Right lung (tissue), 5 donors: Measurements from ENCODE around the gene TNS3. TPM values are rescaled to one million over a fixed set of nuclear protein-coding genes. Genes with fewer than 3 reads are reported as not detected.

ENCODE experiments used
- DNase-seq, 2 donors: peaks; one replicate each; pipeline ENCODE4 v3.0.0-alpha.2; 2013
- polyA plus RNA-seq, 5 donors: library from polyadenylated mRNA; unstranded; fragments of 120-200 nt; gene quantifications; one replicate each; pipeline versions ENCODE4 v1.2.1 to v1.2.3, GENCODE V29; 2013; ENCODE audit warnings: inconsistent platforms in 1 of 5, low replicate concordance in 1 of 5; ENCODE audit not compliant: insufficient read length in 5 of 5, insufficient read depth in 1 of 5

Gene TNS3
- polyA plus RNA-seq, 5 donors = 76.8 to 102 (median 95.4) TPM

DNA sequence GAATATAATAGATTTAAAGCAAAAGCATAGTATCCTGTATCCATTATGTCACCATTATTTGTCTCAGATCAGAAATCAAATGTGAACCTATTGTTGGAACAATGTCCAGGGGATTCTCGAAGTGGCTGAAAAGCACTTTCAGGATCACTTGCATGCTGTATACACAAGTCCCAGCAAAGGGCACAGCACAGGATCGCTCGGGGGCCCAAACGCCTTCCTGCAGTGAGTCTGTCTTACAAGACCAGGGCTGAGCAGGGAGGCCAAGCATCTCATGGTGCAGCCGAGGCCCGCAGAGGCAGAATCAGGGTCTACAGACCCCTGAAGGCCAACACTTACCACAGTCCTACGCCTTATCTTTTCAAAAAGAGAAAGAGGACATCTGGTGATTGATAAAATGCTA lies 92.3 kb downstream of the TNS3 start:
- no peak for DNase-seq

DNA sequence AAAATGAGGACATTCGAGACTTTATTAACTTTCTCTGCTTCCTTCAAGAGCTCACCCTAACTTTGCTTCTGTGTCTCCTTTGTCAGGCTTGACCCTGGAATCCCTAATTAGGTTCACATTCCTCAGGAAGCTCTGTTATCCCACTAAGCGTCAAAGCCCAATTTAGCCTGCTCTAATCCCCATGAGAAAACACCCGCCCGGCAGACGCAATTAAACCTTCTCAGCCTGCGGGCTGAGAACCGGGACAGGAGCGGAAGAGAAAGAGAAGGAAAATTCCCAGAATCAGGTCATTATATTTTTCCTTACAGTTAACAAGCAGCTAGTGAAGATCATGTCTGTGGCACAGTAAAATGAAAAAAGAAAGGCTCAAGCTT lies 93.0 kb downstream of the TNS3 start:
- DNase-seq = no peak

DNA sequence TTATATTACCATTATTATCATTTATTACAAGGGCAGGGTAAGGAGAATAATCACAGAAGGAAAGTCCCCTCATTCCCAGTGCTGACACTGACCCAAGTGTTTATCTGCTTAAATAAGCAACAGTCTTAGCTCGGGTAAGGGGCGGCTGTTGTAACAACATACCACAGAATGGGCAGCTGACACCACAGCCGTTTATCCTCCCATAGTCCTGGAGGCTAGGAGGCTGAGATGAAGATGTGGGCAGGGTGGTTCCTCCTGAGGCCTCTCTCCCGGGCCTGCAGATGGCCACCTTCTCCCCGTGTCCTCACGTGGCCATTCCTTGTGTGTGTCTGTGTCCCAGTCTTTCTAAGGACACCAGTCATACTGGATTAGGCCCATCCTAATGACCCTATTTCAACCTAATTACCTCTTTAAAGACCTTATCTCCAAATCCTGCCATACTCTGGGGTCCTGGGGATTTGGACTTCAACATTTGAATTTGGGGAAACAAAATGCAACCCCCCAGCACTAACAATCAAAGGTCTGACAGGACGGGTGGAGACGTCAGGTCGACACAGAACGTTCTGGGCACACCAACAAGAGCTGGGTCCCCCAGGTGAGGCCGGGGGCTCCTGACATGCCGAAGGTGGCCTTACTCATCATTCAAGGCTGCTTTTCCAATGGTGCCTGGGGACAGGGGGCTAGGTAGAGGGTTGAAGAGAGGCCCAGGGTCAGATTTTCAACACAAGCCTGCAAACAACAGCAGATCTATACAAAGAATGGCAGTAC lies 93.5 kb downstream of the TNS3 start:
- no peak for DNase-seq

DNA sequence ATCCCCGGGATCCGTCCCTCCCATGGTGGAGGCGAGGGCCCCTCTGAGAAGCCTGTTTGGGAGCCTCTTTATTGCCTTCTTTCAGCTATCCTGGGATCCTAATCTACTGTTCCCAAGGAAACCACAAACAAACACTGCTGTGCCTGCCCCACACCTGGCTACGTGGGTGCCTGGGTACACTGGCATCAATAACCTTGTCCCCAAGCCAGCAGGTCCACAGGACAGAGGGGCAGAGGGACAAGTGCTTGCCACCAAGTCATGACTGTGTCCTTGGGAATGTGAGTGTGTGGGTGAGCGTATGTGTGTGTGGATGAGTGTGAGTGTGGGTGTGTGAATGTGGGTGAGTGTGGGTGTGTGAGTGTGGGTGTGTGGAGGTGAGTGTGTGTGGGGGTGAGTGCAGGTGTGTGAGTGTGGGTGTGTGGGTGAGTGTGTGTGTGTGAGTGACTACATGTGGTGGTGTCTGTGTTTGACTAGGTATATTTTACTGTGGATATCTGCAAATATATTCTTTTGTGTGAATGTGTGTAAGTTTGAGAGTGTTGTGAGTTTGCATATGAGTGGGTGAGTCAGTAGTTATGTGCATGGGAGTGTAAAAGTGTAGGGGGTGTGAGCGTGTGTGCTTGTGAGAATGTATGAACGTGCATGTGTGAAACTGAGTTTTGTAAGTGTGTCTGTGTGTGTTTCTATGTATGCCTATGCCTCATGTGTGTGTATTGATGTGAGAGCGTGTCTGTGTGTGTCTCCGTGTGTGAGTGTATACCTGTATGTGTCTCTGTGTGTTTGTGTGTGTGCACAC lies 96.1 kb downstream of the TNS3 start:
- DNase-seq = no peak

DNA sequence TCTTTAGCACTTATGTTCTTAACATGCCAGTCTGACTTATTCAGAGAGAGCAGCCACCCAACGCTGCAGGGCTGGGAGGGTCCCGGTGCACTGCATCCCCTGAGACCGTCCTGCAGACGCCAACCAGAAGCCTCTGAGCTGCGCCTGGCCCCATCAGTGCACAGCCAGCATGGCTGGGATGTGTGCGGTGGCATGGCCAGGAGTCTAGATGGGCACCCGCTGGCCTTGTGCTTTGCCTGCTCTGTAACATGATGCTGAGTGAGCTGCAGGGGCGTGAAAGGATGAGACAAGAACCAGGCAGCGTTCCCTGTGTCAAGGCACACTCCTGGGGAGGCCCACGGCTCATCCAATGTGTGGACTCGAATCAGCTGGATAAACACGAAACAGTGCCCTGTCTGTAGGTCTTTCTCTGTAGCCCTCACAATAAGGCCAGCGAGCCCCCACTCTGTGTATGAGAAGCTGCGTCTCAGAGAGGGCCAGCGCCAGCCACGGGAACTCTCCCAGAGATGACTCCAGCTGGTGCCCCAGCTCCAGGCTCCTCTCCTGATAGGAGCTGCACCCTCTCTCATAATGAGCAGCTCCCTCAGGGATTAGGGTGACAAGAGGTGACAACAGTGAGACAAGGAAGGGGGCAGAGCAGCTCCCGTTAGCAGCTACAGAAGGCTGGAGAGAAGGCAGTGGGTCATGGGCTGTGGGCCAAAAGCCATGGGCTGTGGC lies 96.8 kb downstream of the TNS3 start:
- no peak for DNase-seq

DNA sequence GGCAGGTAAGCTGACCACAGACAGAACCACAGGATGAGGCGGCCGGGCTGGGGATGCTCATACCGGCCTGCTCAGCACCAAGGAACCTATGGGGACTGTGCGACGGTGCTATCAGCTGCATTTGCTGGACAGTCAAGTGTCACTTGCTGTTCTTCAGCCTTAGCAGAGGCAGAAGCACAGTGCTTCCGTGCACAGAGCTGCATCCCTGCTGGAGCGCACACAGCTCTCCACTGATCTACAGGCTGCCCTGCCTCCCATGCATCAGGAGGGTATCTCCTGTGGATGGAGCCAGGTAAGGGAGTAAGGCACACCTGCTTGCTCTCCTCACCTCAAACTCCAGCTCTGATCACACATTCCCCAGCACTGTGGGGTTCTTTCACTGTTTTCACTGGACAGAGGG lies 97.5 kb downstream of the TNS3 start:
- DNase-seq = no peak

DNA sequence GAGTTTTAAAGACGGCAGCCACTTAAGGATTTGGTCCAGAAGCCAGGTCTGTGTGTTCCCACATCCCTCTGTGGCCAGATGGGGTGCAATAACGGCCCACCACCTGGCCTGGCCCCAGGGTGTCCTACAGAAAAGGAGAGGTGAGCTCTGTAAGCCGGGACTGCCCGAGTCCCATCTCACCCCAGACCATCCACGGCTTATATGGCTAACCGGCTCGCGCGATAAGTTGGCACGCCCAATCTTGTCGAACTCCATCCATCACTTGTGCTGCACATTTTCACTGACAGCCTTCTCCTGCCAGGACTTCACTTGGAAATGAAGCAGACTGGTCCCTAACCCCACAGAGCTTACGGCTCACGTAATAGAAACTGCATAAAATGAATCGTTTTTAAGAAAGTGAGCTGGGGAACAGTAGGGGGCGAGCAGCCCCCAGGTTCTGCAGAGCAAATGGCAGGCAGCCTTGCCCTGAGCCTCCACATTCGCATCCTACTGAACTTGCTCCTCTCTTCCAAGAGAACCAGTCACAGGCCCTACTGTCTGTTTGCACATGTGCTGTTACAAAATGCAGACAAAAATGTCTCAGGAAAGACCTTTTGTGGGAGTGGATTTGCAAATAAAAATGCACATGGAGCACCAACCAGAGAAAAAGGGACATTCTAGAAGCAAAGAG lies 98.2 kb downstream of the TNS3 start:
- DNase-seq = no peak

DNA sequence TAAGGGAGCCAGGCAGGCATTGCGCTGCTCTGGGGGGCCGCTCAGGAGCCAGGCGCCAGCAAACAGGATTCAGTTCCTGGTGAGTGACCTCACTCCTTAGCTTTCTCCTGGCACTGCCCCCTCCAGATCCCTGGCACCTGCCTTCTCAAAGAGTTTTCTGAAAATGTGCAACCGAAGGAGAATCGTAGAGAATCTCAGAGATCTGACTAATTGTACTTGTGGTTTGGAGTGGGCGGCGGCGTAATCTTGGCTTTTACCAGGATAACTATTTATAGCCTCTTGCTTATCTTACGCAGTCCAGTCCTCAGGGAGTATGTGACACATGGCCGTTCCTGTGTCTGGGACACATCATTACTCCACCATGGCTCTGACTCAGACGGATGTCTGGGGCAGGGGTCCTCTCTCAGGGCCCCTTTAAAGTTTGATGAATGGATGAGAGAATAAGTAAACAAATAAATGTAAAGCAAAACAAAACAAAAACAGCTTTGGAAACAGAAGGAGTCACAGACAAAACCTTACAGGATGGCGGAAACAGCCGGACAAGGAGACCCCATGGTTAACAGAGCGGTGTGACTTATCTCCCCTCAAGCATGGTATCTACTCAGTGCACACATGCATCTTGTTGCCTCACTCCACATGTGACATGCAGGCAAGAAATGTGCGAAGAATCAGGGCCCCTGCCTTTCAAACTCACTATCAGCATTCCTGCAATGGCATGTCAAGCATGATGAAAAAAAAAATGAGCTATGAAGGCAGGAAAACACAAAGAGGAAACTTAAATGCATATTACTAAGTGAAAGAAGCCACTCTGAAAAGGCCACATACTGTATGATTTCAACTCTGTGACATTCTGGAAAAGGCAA lies 99.7 kb downstream of the TNS3 start:
- peak in 1 of 2 donors; percentile 56 for DNase-seq

DNA sequence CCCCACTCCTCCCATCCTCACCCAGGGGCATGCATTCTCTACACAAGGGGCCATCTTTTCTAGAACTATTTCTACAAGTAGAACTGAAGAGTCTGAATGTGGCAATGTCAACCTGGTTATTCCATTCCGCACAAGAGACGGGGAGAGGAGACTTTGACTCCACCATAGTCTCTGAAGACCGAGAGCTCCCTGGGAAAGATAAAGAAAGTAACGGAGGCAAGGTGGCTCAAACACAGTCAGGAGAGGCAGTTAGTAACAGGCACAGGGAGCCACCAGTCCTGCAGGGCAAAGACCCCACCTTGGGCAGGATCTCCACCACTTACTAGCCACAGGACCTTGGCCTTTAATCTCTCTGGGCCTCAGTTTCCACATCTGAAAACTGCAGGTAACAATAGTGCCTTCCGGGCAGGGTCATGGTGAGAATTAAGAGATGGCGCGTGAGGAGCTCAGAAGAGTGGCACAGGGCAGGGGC lies 100.3 kb downstream of the TNS3 start:
- no peak for DNase-seq

DNA sequence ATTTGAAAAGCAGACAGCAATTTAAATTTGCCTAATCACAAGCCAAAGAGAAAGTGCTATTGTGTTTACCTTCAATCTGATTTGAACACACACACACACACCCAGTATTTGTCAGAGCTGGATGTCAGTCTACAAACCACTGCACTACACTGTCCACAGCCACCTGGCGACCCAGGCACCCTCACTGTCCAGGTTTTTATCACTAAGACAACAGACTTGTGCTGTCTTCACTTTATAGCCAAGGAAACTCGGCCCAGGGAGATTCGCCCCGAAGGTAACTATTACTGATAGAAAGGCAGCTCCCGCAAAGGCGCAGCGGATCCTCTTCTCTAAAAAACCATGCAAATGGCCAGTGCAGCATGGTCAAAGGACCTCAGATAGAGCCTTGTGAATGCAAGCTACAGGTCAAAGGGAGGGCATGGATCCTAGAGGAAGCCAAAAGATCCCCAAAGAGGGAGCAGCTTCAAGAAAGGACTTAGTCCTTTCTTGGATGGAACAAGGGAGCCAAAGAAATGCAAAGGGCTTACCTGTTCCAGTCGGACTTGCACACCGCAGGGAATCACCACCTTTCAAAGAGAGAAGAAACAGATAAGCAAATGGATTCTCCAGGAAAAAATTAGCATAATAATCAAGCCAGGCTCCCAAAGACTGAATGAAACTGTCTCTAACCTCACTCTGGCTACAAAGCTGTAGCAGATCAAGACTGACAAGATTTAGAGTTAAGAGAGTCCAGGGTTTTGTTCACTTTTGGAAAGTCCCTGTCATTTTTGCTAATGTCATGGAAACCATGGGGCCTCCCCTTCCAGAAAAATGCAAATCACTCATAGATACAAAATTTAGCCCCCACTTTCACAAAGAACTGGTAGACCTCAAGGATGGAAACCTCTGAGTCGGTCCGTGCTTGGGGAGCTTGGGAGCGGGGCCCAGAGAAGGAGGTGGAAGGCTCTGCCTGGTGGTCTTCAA lies 101.1 kb downstream of the TNS3 start:
- DNase-seq = no peak

DNA sequence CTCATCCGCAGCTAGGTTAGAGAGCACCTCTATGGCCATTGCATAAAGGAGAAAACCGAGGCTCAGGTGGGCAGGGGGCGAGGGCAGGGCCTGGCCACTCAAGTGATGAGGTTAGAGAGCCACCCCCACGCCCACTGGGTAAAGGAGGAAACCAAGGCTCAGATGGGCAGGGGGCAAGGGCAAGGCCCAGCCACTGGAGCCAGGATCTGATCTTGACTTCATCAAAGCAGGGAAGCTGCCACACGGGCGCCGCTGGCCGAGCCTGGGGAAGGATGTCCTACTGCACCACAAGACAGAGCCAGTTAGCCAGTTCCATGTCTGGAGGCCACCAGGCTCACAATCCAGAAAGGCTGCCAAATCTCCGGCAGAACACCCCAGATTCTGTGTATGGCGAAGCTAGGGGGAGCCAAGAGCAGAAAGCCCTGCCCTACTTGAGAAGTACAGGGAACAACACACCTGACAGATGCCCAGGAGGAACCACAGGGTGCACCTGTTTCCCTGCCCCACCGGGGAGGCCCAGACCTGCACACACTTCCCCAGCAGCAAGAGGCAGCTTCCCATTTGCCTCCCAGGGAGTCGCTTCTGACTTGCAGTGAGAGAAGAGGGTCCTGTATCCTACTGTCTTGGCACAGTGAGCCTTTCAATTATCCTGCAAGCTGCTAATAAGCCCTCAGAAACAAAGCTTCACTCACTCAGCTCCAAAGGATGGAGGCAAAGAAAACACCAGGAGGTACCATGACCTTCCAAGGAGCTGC lies 101.9 kb downstream of the TNS3 start:
- no peak for DNase-seq

DNA sequence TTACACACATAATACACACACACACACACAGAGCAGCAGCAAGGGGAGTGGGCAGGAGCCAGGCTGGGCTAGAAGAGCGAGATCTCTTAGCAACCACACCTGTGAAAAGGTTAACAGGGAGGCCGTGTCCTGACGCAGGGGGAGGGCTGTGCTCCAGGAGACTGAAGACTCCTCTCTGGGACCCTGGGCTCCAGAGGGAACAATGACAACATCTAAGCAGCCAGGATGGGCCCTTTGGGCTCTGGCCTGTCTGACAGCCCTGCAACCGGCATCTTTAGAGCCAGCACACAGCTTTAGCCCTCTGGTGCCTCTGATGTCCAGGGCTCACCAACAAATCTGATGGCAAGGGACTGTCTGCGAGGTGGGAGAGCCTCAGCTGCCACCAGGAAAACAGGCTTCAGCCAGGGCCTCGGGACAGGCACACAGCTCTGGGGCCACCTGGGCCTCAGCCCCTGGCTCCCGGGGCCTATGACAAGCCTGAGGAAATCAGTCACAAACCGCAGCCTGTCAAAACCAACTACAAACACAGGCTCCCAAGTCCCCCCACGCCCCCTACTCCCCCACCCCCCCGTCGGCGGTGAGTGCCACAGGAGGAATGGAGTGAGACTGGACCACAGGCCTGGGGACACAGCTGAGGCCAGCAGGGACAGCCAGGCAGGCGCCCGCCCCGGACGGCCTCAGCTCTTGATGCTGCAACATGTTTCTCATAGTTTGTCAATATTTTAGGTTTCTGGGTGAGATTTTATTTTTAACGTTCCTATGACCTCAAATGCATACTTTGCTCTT lies 102.8 kb downstream of the TNS3 start:
- no peak for DNase-seq

DNA sequence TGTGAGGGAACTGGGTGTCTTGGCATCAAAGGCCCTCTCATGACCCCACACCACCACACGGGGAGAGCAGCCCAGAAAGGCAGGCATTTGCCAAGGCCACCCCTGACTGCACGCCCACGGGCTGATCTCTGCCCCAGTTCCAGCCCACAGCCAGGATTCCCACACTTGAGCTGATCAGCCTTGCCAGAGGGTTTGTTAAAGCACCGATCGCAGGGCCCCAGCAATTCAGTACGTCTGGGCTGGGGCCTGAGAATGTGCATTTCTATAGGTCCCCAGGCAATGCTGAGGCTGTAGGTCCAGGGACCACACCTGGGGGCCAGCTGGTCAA lies 103.9 kb downstream of the TNS3 start:
- no peak for DNase-seq

DNA sequence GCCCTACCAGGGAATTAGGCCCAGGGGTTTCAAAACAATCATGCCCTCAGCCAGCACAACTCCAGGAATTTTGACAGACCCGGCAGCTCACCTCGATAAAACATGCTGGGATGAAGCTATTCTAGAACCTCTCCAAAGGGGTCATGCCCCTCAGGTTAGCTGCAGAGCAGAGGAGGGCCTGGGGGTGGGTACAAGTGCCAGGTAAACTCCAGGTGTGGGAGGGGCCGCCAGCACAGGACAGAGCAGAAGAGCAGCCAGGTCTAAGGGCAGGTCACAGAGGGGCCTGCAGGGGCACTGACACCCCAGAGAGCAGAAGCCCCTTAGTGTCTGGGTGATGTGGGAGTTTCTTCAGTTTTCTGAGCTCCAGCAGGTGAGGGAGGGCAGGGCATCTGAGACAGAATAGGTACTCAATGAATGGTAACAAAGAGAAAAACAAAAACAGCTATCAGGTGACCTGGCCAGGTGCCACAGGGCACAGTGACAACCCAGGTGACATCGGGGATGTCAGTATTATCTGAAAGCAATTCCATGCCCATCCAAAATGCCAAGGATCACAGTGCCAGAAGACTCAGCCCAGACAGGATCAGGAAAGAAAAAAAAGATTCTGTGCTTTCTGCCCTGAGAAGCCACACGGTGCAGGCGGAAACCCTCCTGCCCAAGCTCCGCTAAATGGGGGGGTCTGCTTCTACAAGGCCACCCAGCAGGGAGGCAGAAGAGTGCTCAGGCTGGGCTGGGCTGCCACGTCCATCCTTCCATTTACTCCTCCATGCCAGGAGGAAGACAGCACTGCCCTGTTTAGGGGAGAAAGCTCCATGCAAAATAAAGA lies 104.5 kb downstream of the TNS3 start:
- DNase-seq = no peak

DNA sequence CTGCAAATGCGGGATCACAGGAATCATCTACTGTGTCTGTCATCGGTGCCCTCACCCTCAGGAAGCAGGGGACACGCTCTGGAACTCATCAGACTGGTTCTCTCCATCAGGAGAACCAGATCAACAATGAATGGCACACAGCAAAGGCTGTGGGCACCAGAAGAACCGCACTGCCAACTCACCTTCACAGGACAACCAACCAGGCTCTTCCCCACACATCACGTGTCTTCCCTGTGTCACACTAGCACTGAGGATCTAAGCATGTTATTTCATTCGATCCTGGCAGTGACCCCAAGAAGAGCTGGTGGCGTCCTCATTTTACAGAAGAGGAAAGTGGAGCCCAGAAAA lies 106.1 kb downstream of the TNS3 start:
- DNase-seq = no peak

DNA sequence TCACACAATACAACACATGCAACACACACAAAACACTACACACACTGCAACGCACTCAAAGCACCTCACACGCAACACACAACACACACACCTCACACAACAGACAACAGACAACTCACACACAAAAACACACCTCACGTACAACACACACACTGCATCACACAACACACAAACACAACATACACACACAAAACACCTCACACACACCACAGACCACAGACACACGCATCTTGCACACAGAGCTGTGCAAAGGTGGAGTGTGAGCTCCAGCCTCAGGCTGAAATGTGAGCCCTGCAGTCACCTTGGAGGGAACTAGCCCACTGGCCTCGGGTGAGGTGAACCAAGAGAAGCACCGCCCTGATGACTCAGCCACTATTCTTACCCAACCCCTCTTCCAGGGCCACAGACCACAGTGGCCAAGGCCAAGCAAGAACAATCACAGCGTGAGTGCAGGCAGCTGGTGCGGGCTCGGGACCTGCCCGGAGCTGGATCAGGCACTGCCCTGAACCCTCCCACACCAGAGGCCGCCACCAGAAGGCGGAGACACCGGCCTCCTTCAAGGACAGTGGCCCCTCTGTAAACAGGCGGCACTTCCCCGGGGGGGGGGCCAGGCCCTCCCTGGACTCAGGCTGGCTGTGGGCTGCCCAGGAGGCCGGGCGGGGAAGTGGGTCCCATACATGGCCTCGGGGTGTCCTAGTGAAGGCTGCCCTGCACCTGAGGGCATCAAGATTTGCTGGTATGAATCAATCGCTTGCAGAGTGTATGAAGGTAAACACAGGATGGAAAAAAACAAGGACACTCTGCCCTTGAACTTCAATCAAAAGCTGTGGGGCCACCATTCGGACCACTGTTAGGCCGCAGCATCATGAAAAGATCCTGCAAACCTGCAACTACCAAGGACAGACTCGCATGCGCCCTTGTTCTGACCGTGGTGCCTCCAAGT lies 106.7 kb downstream of the TNS3 start:
- DNase-seq = no peak
